Body of pancreas (tissue), 4 donors: ENCODE measurements around the gene GIPC2.

Experiments used
- POLR2A ChIP-seq, 3 donors: fragments of 450-650 bp; IDR thresholded peaks; one replicate each; pipeline ENCODE4 v1.6.1; 2016; ENCODE audit warnings: antibody characterized with exemption in 3 of 3, mild to moderate bottlenecking in 2 of 3
- TF ChIP-seq, protein P1 (sequence below), 7 experiments: fragments of 450-650 bp in 4 of 7; fragments of 200-600 bp in 3 of 7; sonication (generic) in 3 of 7; IDR thresholded peaks; one replicate each; pipeline ENCODE4 v1.5.1; 2016 to 2019; ENCODE audit warnings: antibody characterized with exemption in 7 of 7

GRCh38 chr1:78075621-78076020 is 29.9 kb downstream of the GIPC2 start:
- TF ChIP-seq, protein P1, sequence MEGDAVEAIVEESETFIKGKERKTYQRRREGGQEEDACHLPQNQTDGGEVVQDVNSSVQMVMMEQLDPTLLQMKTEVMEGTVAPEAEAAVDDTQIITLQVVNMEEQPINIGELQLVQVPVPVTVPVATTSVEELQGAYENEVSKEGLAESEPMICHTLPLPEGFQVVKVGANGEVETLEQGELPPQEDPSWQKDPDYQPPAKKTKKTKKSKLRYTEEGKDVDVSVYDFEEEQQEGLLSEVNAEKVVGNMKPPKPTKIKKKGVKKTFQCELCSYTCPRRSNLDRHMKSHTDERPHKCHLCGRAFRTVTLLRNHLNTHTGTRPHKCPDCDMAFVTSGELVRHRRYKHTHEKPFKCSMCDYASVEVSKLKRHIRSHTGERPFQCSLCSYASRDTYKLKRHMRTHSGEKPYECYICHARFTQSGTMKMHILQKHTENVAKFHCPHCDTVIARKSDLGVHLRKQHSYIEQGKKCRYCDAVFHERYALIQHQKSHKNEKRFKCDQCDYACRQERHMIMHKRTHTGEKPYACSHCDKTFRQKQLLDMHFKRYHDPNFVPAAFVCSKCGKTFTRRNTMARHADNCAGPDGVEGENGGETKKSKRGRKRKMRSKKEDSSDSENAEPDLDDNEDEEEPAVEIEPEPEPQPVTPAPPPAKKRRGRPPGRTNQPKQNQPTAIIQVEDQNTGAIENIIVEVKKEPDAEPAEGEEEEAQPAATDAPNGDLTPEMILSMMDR (IDR thresholded peaks at IDR 0.05): no peak
- TF ChIP-seq POLR2A (IDR thresholded peaks at IDR 0.05): no peak
